ENCODE data around the gene IGFL4.

- TF ChIP-seq XRCC5 (optimal IDR thresholded peaks at IDR 0.05; ENCODE audit: low read length) (no peak), GTF2F1 (IDR thresholded peaks at IDR 0.05; ENCODE audit: low read length) (no peak), MXD4 (CRISPR knock-in tag; IDR thresholded peaks at IDR 0.05) (no peak), KDM1A (CRISPR knock-in tag; IDR thresholded peaks at IDR 0.05) (no peak), ZNF660 (CRISPR knock-in tag; IDR thresholded peaks at IDR 0.05; ENCODE audit: borderline replicate concordance, low read depth) (no peak), CBX2 (IDR thresholded peaks at IDR 0.05; ENCODE audit: low read depth, low read length) (no peak), CBX2 (CRISPR knock-in tag; IDR thresholded peaks at IDR 0.05; ENCODE audit: low read depth) (no peak), PHF20 (CRISPR knock-in tag; IDR thresholded peaks at IDR 0.05) (no peak), ZNF432 (CRISPR knock-in tag; IDR thresholded peaks at IDR 0.05; ENCODE audit: borderline replicate concordance) (no peak), EP300 (IDR thresholded peaks at IDR 0.05; ENCODE audit: low read depth in 2 of 2, low read length in 2 of 2) (no peak), EP300 (CRISPR knock-in tag; IDR thresholded peaks at IDR 0.05; ENCODE audit: borderline replicate concordance) (no peak), PHB2 (IDR thresholded peaks at IDR 0.05; ENCODE audit: partially characterized antibody) (no peak)
- TF ChIP-seq, protein P1, sequence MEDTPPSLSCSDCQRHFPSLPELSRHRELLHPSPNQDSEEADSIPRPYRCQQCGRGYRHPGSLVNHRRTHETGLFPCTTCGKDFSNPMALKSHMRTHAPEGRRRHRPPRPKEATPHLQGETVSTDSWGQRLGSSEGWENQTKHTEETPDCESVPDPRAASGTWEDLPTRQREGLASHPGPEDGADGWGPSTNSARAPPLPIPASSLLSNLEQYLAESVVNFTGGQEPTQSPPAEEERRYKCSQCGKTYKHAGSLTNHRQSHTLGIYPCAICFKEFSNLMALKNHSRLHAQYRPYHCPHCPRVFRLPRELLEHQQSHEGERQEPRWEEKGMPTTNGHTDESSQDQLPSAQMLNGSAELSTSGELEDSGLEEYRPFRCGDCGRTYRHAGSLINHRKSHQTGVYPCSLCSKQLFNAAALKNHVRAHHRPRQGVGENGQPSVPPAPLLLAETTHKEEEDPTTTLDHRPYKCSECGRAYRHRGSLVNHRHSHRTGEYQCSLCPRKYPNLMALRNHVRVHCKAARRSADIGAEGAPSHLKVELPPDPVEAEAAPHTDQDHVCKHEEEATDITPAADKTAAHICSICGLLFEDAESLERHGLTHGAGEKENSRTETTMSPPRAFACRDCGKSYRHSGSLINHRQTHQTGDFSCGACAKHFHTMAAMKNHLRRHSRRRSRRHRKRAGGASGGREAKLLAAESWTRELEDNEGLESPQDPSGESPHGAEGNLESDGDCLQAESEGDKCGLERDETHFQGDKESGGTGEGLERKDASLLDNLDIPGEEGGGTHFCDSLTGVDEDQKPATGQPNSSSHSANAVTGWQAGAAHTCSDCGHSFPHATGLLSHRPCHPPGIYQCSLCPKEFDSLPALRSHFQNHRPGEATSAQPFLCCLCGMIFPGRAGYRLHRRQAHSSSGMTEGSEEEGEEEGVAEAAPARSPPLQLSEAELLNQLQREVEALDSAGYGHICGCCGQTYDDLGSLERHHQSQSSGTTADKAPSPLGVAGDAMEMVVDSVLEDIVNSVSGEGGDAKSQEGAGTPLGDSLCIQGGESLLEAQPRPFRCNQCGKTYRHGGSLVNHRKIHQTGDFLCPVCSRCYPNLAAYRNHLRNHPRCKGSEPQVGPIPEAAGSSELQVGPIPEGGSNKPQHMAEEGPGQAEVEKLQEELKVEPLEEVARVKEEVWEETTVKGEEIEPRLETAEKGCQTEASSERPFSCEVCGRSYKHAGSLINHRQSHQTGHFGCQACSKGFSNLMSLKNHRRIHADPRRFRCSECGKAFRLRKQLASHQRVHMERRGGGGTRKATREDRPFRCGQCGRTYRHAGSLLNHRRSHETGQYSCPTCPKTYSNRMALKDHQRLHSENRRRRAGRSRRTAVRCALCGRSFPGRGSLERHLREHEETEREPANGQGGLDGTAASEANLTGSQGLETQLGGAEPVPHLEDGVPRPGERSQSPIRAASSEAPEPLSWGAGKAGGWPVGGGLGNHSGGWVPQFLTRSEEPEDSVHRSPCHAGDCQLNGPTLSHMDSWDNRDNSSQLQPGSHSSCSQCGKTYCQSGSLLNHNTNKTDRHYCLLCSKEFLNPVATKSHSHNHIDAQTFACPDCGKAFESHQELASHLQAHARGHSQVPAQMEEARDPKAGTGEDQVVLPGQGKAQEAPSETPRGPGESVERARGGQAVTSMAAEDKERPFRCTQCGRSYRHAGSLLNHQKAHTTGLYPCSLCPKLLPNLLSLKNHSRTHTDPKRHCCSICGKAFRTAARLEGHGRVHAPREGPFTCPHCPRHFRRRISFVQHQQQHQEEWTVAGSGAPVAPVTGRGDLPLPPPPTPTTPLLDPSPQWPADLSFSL (CRISPR knock-in tag; IDR thresholded peaks at IDR 0.05), result no peak
These were observed 40.1 kb downstream of the IGFL4 start for GRCh38 chr19:46000491-46001246.
